GM19043 (cell line): ENCODE results near the gene RSL1D1.

Experiments used
- ATAC-seq: cut with Tn5 transposase; IDR thresholded peaks from one replicate; pipeline ENCODE4 v1.9.1; 2021; ENCODE audit warnings: low read depth; ENCODE audit not compliant: unreplicated experiment

The RSL1D1 gene

DNA sequence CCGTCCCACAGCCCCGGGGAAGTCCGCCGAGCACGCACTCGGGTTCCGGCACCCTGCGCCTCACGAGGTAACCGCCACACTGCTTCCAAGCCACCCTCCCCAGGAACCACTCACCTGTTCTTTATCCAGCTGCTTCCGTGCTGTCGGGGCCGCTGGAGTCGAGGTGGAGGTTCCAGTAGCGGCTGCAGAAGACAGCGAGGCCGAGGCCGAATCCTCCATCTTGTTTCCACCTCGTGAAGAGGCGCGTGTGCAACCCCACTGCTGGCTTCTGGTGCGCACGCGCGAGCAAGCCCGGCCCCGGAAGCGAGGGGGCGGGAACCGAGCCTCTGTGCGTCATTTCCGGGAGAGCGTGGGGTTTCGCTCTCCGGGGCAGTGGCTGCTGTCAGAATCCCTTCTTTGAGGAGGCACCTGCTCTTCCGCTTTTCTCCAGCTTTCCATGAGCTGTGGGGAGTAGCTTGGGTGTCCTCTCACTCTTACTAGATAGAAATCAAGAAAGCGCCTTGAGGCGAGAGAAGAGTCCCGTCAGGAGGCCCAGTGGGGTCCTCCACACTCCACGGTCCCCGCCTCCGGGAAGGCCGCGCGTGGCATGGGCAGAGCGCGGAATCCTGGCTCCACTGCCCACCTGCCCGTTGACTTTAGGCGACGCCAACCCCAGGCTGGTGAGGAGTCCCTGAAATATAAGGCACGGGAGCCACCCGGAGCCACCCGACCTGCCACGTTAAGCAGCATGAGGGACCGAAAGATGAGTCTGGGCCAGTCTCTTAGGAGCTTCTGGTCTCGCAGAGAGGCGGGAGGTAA is at the start of gene RSL1D1:
TSS of gene RSL1D1 (minus strand) at position 249 of the 798 bp plus-strand sequence. CDS start at position 219, 30 bp downstream.
- ATAC-seq: peak; percentile 89

DNA sequence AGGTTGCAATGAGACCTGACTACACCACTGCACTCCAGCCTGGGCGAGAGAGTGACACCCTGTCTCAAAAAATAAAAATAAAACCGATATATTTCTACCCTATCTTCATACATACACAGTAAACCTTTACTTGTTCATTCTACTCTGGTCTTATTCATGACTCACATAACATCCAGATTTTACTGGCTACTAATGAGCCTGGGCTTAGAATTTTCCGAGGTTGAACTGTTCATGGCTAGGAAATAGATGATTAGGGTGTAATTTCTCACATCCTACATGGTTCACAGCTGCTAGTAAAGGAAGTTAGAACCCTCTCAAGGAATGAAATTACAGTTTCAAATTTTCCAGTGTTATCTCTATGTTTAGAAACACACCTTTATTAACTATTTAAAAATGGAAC is 49.7 kb upstream of the RSL1D1 start:
- no peak for ATAC-seq

DNA sequence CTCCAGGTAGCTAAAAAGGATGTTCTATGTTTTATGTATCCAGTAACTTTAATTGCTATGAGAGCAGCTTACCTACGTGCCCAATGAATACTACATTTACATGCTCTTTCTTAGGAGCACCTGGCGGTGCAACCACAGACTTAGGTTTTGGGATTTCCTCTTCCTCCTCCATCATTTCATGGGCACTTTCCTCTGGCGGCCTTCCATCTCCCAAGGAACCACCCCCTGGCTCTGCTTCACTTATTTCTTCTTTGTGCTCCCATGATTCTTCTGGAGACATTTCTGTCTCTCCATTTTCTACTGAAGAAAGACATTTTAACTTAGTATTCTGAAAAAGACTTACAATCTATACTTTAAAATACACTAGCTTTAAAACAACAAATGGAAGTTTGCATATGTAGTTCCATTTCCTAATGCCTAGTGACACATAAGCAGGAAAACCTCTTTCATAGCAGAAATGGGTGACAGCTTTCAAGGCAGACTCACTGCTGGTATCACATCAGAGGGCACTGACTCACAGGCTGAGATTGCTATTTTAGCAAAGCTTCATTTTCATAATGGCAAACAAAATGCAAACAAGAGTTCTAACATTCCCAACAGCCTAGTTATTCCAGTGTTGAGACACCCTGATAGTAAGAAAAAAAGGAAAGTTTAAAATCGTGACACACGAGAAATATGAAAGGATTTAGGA is 45.3 kb upstream of the RSL1D1 start:
- ATAC-seq: no peak

DNA sequence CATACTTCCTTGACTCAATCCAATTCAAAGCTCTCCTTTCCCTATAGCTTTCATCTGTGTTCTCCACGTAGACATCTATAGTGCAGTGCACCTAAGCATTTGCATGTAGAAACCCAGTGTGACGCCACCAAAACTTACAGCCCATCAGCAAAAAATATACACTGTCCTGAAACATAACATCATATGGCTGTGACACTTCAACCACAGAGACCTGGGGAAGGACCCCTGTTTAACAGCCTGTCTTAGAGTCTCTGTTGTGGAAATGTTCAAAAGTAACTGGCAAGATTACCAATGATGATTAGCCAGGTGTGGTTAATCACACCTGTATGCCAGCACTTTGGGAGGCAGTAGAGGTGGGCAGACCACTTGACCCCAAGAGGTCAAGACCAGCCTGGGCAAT is 42.2 kb upstream of the RSL1D1 start:
- ATAC-seq: no peak

DNA sequence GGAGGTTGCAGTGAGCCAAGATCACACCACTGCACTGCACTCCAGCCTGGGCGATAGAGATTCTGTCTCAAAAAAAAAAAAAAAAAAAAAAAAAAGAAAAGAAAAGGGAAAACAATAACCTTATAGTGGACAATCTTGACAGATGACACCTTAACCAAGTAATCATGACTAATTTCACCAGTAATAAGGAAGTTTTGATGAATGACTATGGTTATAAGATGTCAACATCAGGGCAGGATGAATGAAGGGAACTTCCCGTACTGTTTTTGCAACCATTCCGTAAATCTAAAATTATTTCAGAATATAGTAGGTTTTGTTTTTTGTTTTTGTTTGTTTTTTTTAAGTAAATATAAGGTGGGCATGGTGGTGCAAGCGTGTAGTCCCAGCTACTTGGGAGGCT is 41.4 kb upstream of the RSL1D1 start:
- ATAC-seq: no peak

DNA sequence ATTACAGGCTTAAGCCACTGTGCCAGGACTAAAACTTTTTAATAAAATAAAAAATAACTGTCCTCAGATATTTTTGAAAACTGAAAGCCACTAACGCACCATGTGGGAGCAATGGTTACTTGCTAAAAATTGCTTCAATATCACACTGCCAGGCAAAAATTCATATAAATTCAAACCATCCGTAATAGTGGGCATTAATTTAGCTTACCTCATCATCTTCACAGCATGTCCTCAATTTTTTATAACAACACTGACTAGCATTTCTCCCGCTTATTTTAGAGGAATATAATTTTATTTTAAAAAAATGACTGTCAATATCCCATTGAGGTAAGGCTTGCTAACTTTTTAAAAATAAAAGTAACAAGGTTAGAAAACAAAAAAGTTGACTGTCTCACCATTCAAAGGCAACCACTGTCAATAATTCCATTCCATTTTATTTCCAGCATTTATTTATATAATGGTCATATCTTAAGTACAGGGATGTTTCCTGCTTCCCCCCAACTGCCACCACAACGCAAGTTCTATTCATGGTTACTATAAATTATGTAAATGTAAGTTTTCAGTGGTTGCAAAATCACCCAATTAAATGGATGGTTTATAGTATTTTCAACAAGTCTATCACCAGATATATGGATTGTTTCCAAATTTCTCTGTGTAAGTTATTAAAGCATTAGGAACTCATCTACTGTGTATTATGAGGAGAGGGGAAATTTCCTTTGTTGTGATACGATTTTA is 39.1 kb upstream of the RSL1D1 start:
- no peak for ATAC-seq

DNA sequence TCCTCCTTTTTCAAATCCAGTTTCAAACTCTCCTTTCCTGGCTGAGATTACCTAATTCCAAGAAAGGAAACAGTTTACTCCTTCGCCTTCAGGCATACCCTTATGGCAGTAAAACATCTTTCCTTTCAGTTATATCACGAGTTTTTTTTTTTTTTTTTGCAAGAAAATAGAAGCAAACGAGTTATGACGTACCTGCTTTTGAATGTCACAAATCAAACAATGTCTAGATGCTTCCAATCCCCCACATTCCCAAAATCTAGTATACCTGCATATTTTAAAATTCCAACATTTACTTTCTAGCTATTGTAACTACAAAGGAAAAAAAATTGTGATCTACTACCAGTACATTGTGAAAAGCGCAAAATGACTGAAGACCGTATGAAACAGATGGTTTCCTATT is 35.5 kb upstream of the RSL1D1 start:
- no peak for ATAC-seq

DNA sequence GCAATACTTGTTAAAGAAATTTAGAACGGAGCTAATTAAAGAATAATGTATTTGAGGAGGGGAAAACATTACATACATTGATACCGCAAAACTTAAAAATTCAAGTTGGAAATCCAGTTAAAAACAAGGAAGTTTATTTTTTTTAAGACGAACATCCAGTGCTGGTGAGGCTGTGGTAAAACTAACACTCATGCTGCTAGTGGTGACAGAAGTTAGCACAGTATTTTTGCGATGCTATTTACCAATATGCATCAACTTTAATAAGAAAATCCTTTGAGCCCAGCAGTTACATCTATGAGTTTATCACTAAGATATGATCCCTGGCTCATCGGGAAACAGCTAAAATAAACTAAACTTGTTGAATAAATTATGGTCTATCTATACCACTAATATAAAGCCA is 32.7 kb upstream of the RSL1D1 start:
- no peak for ATAC-seq

DNA sequence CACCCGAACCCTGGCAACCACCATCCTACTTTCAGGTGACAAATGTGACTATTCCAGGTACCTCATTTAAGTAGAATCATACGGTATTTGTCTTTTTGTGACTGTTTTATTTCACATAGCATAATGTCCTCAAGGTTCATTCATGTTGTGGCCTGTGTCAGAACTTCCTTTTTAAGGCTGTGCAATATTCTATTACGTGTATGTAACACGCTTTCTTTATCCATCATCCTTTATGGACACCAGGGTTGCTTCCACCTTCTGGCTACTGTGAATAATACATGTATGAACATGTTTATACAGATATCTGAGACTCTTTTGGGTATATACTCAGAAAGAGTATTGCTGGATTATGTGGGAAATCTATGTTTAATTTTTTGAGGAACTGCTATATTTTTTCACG is 28.7 kb upstream of the RSL1D1 start:
- ATAC-seq: no peak

DNA sequence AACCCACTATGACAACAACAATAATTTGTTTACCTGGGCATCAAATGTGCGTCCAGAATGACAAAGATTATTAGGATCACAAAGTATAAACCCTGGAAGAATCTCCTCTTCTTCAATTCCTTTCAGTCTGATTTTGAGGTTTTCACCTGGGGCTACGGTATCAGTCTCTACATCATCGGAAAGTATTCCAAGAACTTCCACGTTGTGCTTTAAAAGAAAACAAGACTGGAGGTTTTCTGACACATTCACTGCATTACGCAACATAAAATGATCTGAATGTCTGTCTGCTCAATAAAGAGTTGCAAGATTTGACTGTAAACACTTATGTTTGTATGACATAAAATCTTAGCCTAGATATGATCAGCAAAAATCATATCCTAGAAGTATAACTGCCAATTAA is 26.0 kb upstream of the RSL1D1 start:
- no peak for ATAC-seq

DNA sequence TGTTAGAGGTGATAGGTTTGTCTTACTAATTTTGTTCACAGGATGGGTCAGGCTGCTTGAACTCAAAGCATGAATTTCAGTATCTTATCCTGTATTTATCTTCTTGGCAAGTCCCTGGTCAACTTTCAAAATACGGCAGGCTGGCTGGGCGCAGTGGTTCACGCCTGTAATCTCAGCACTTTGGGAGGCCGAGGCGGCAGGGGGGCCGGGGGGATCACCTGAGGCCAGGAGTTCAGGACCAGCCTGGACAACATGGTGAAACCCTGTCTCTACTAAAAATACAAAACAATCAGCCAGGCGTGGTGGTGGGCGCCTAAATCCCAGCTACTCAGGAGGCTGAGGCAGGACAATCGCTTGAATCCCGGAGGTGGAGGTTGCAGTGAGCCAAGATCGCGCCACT is 25.0 kb upstream of the RSL1D1 start:
- no peak for ATAC-seq

DNA sequence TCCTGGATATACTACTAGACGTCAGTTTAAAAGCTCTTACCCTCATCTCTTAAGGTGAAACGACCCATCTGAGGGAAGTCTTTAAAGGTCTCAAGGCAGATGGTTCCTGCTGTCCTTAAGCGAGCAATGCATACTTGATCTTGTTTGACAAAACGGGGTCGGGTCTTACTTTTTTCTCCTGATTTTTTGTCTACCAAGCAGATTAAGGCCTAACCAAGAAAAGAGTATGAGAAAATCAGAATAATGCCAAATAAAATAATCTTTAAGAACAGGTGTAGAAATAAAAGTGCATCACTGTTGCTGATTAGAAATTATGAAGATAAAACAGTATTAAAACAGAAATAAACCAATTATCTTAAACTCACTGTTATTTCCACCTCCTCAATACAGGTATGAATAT is 24.4 kb upstream of the RSL1D1 start:
- no peak for ATAC-seq

DNA sequence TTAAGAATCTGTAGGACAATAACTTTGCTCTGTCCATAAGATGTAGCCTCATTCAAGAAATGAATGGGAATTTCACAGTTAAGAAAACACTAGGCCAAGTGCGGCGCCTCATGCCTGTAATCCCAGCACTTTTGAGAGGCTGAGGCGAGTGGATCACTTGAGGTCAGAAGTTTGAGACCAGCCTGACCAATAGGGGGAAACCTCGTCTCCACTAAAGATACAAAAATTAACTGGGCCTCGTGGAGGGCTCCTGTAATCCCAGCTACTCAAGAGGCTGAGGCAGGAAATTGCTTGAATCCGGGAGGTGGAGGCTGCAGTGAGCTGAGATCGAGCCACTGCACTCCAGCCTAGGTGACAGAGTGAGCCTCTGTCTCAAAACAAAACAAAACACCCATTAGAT is 19.9 kb upstream of the RSL1D1 start:
- no peak for ATAC-seq

DNA sequence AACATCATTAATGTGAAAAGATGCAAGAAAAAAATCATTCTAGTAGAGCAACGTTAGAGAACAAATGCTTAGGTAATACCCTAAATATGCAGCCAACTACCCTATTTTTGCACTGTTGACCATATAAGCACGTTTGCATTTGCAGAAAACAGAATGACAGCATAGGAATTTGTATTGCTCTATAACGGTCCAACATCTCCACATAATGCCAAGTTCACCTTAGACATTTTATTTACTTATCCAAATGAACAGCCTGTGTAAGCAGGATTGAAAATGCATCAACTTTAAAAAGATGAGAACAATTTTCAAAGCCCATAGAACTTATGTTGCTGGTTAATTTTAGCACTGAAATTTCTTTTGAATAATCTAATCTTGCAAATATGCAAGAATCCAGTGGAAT is 19.1 kb upstream of the RSL1D1 start:
- ATAC-seq: no peak

DNA sequence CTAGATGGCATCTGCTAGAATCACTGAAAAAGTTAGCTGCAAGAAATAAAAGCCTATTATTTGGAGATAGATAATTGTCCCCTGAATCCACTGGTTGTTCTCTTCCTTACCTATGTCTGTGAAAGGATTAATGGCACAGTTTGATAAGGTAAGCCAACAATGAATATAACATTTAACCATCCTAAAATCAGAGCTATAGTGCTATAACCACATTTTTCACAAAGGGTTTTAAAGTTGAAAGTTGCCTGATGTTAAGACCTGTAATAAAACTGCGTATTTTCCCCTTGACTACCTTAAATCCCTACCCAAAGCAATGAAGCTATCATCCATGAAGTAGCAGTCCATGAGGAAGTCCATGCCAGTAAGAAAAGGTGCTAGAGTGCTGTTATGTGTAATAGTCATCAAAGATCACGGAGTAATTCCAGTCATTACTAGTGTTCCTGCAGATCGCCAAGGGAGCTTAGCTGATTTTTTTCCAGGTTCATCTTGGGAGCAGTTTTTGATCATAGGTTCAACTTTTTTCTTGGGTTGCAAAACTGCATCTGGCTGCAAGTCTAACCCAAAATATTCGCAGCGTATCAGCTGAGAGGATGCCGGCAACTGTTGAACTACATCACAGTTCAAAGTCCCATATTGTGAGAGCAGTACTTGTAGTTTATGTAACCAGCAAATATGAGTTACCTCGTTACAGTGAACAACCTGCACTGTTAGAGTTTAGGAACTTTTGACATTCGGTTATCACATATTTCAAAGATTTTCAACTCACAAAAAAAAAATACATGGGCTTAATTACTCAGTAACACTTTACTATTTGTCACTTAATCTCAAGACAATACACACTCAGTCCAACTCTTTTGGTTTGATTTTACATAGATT is 18.2 kb upstream of the RSL1D1 start:
- no peak for ATAC-seq

DNA sequence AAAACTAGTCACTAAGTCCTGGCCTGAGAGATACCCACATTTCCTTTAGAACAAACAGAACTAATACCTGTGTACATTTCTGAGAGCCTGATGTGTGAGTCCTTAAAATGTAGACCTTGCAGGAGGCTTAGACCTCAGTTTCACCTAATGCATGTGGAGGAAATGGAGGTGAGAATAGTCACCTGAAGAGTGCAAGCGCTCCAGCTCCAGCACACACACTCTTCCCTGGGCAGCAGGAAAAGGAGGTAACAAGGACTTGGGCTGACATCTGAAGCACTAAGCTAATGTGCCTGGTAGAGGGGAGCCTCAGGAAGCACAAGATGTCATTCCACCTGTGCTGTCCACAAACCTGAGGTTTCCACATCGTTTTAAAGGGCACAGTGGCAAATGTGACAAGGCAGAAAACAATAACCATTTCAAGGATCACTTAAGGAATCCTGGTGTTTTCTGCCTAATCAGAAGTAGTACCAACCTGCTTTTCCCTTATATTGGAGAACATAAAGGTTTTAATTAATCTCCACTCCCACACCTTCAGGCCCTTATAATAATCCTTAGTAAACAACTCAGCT is 17.2 kb upstream of the RSL1D1 start:
- ATAC-seq: no peak

DNA sequence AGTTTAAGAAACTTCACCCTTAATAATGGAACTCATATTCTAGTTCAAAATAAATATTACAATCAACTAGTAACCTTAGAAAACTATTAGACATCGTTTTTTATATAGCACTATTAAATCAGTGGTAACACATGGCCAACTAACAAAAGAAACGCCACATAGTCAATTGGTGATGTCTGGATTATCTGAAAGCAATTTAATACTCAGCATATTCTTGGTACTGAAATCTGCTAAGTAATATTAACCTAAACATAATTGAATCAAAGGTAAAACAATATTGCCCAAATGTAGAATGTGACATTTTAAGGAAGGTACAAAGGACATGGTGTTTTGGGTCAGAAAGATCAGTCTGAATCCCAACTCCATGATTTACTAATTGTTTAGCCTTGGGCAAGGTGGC is 11.1 kb upstream of the RSL1D1 start:
- no peak for ATAC-seq

DNA sequence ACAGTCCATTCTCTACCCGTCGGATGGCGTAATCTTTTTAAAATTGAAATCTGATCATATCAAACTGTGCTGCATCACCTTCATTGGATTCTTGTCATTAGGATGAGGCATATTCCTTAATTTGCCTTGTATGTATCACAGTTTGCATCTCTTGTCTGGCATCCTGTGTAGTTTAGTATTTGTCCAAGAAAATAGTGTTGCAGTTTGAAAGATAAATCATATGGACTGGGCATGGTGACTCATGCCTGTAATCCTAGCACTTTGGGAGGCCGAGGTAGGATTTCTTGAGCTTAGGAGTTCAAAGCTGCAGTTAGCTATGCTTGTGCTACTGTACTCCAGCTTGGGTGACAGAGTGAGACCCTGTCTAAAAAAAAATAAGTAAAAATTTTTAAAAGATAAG is 5.8 kb upstream of the RSL1D1 start:
- no peak for ATAC-seq

DNA sequence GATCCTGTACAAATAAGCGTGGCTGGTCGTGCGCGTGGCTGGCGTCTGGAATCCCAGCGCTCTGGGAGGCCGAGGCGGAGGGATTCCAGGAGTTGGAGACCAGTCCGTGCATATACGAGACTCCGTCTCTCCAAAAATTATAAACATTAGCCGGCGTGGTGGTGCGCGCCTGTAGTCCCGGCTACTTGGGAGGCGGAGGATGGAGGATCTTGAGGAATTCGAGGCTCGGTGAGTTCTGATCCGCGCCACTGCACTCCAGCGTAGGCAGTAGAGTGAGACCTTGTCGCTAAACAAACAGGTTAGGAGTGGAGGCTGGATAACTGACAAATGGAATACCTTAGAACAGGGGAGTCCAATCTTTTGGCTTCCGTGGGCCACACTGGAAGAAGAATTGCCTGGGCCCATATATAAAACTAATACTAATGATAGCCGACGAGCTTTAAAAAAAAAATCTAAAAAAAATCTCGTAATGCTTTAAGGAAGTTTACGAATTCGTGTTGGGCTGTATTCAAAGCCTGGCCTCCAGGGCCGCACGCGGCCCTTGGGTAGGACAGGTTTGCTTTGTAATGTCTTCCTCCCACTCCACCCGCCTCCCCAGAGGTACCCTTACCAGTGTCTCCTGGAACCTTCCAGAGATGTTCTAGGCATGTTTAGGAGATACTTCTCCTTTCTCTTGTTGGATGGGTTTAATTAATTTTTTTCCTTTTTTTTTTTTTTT is 909 bp upstream of the RSL1D1 start:
- no peak for ATAC-seq

DNA sequence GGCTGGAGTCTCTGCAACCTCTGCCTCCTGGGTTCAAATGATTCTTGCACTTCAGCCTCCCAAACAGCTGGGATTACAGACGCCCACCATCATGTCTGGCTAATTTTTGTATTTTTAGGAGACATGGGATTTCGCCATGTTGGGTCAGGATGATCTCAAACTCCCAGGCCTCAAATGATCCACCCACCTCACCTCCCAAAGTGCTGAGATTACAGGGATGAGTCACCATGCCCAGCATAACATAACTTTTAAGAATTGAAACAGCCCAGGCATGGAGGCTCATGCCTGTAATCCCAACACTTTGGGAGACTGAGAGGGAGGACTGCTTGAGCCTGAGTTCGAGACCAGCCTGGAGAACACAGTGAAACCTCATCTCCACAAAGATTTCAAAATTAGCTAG is 2.5 kb downstream of the RSL1D1 start:
- ATAC-seq: no peak
